K562 (cell line): ENCODE results near the gene ITGB2.

Experiments used
- ATF1 ChIP-seq, 2 experiments: fragments of 450-650 bp in 1 of 2; IDR thresholded peaks; 2 replicates each; pipeline ENCODE4 v1.6.1; 2016; ENCODE audit warnings: missing compliant biosample characterization in 1 of 2, missing genetic modification characterization in 1 of 2
- EP300 ChIP-seq: IDR thresholded peaks from 2 replicates; pipeline ENCODE4 v1.6.1; 2012; ENCODE audit warnings: low read length, improper control_type of control experiment
- NCOA2 ChIP-seq, 2 experiments: fragments of 450-650 bp; IDR thresholded peaks; 2 replicates each; pipeline ENCODE4 v1.6.1; 2018; ENCODE audit warnings: mild to moderate bottlenecking in 2 of 2, moderate library complexity in 1 of 2; ENCODE audit not compliant: partially characterized antibody in 2 of 2
- RCOR1 ChIP-seq, 2 experiments: IDR thresholded peaks; 2 replicates each; pipeline ENCODE4 v1.6.1; 2012; ENCODE audit warnings: low read depth in 2 of 2, low read length in 2 of 2, borderline replicate concordance in 1 of 2, improper control_type of control experiment in 1 of 2
- ZNF274 ChIP-seq: IDR thresholded peaks from 2 replicates; pipeline ENCODE4 v1.6.1; 2011; ENCODE audit warnings: low read depth, mild to moderate bottlenecking, low read length, moderate library complexity, borderline replicate concordance
- TF ChIP-seq, protein P1 (sequence below), 3 experiments: IDR thresholded peaks in 2 of 3; conservative IDR thresholded peaks in 1 of 3; 2 replicates each; pipeline ENCODE4 v1.5.1; 2011 to 2012; ENCODE audit warnings: low read length in 3 of 3, mild to moderate bottlenecking in 3 of 3, control low read depth in 2 of 3, improper control_type of control experiment in 1 of 3, inconsistent platforms in 1 of 3, low read depth in 1 of 3, mixed read lengths in 1 of 3, moderate library complexity in 1 of 3; ENCODE audit not compliant: insufficient read depth in 2 of 3

DNA sequence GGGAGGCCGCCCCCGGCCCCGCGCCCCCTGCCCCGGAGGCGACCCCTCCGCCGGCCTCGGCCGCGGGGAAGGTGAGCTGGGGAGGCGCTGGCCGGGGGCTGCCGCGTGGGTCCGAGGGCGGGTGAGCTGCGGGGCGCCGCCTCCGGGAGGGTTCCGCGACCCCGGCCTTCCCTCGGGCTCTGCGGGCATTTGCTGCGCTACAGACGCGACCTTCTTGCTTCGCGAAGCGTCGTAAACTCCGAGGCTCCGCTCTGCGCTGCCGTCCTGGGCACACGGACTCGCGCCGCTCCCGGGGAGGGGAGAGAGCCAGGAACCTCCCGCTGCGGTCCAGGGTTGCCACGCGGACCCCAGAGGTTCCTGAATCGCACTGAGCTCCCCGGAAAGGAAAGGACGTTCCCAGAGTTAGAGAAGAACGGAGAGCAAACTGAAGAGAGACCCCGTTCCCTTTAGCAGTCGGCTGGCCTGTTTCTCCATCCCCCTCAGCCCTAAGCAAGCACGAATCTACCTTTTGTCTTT is 19.5 kb upstream of the ITGB2 start:
- TF ChIP-seq EP300 (no peak), ATF1 (CRISPR knock-in tag; IDR thresholded peaks at IDR 0.05) (no peak), ATF1 (tag; IDR thresholded peaks at IDR 0.05) (no peak), NCOA2 (IDR thresholded peaks at IDR 0.05; ENCODE audit: partially characterized antibody in 2 of 2) (no peak), ZNF274 (no peak), RCOR1 (IDR thresholded peaks at IDR 0.05; ENCODE audit: borderline replicate concordance in 1 of 2, low read depth in 2 of 2, low read length in 2 of 2) (no peak)
- TF ChIP-seq, protein P1, sequence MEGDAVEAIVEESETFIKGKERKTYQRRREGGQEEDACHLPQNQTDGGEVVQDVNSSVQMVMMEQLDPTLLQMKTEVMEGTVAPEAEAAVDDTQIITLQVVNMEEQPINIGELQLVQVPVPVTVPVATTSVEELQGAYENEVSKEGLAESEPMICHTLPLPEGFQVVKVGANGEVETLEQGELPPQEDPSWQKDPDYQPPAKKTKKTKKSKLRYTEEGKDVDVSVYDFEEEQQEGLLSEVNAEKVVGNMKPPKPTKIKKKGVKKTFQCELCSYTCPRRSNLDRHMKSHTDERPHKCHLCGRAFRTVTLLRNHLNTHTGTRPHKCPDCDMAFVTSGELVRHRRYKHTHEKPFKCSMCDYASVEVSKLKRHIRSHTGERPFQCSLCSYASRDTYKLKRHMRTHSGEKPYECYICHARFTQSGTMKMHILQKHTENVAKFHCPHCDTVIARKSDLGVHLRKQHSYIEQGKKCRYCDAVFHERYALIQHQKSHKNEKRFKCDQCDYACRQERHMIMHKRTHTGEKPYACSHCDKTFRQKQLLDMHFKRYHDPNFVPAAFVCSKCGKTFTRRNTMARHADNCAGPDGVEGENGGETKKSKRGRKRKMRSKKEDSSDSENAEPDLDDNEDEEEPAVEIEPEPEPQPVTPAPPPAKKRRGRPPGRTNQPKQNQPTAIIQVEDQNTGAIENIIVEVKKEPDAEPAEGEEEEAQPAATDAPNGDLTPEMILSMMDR (IDR thresholded peaks at IDR 0.05 in 2 of 3, conservative IDR thresholded peaks at IDR 0.05 in 1 of 3; ENCODE audit: insufficient read depth in 2 of 3, low read depth in 1 of 3, low read length in 3 of 3), result no peak
